GM06990 (cell line): Measurements from ENCODE around the gene U2SURP.

Source experiments
- DNase-seq: peaks from one replicate; pipeline ENCODE4 v3.0.0-alpha.2; 2011; ENCODE audit not compliant: insufficient read length; ENCODE audit errors: extremely low read depth
- H3K27me3 ChIP-seq: replicated peaks from 2 replicates; pipeline ENCODE4 v1.6.0; 2011; ENCODE audit warnings: low read length; ENCODE audit not compliant: control insufficient read depth, insufficient read depth
- H3K36me3 ChIP-seq: 2 replicates; pipeline ENCODE4 v1.5.1; 2011; ENCODE audit warnings: low read length; ENCODE audit not compliant: control insufficient read depth, insufficient read depth
- H3K4me3 ChIP-seq: replicated peaks from 2 replicates; pipeline ENCODE4 v1.5.1; 2011; ENCODE audit warnings: low read depth, mild to moderate bottlenecking, control low read depth, low read length
- TF ChIP-seq, protein P1 (sequence below): IDR thresholded peaks from 2 replicates; pipeline ENCODE4 v1.5.1; 2011; ENCODE audit warnings: low read length, control low read depth, mild to moderate bottlenecking, inconsistent platforms; ENCODE audit not compliant: insufficient read depth, poor library complexity, severe bottlenecking

U2SURP gene

GRCh38 chr3:143000528-143000927 lies 842 bp upstream of the U2SURP start:
- H3K4me3 ChIP-seq = peak overlapping the region; percentile 83
- H3K27me3 ChIP-seq = no peaks in the 10 kb centered on the region
- no peak for DNase-seq
- TF ChIP-seq, protein P1, sequence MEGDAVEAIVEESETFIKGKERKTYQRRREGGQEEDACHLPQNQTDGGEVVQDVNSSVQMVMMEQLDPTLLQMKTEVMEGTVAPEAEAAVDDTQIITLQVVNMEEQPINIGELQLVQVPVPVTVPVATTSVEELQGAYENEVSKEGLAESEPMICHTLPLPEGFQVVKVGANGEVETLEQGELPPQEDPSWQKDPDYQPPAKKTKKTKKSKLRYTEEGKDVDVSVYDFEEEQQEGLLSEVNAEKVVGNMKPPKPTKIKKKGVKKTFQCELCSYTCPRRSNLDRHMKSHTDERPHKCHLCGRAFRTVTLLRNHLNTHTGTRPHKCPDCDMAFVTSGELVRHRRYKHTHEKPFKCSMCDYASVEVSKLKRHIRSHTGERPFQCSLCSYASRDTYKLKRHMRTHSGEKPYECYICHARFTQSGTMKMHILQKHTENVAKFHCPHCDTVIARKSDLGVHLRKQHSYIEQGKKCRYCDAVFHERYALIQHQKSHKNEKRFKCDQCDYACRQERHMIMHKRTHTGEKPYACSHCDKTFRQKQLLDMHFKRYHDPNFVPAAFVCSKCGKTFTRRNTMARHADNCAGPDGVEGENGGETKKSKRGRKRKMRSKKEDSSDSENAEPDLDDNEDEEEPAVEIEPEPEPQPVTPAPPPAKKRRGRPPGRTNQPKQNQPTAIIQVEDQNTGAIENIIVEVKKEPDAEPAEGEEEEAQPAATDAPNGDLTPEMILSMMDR = no peak
- H3K36me3 ChIP-seq = no peaks in the 10 kb centered on the region

DNA sequence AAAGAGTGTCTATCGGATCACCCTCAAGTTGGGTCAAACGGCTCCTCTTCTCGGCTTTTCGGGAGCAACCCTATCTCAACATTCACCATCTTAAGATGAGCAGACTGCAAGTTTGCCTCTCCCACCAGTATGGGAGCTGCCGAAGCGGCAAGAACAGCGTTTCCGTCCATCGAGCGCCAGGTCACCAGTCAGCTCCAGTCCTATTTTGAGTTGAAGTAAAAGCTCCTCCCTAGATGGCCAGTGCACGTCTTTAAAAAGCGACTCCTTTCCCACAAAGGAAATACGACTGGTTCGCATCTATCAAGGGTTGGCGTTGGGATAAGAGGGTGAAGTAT lies 369 bp upstream of the U2SURP start:
- H3K27me3 ChIP-seq = no peaks in the 10 kb centered on the region
- DNase-seq = no peak
- no peaks in the 10 kb centered on the region for H3K36me3 ChIP-seq
- TF ChIP-seq, protein P1 = no peak
- H3K4me3 ChIP-seq = peak overlapping the region; percentile 83

- no peak for DNase-seq
- H3K36me3 ChIP-seq = no peaks in the 10 kb centered on the region
- H3K4me3 ChIP-seq = peak overlapping the region; percentile 83
- H3K27me3 ChIP-seq = no peaks in the 10 kb centered on the region
- TF ChIP-seq, protein P1 = no peak
These were observed 828 bp downstream of the U2SURP start for GRCh38 chr3:143002083-143002712.

DNA sequence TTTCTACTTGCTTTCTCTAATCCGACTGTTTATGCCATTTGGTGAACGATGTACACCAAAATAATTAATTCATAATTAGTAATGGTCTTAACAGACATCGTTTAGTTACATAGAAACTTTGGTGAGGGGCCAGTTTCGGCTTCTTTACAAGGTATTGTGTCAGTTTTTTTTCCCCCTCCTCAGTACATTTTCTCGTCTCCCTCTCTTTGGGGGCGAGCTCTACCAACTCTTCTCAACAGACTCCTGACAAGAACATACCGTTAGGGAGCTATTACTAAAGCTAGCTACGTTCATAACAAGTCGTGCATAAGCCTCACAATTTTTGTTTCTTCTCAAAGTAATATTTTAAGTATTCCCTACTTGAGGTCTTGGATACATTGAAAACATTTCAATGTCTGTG lies 1.4 kb downstream of the U2SURP start:
- TF ChIP-seq, protein P1 = no peak
- Histone ChIP-seq H3K36me3 (no peaks in the 10 kb centered on the region), H3K27me3 (no peaks in the 10 kb centered on the region), H3K4me3 (peak overlapping the region; percentile 83)
- DNase-seq = no peak

- Histone ChIP-seq H3K4me3 (no peak overlapping the region), H3K36me3 (no peaks in the 10 kb centered on the region), H3K27me3 (no peaks in the 10 kb centered on the region)
- DNase-seq = no peak
- TF ChIP-seq, protein P1 = no peak
These were observed 3.5 kb downstream of the U2SURP start for GRCh38 chr3:143004823-143005222.

DNA sequence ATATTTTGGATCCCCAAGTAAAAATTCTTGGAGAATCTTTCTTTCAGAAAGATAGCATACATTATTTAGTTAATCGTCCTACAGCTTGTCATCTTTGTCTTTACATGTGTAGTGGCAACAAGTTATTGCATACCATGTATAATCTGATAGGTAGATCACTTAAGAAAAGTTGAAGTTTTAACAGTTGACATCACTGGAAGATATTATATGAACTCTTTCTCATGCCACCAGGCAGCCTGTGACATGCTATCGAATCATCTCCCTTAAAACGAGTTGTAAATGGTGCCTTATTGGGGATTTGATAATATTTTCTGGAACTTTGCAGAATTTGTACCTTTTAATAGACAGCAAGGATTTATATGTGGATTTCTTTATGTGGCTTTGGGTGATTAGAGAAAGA lies 8.7 kb downstream of the U2SURP start:
- no peak for DNase-seq

More for the DNA sequence above, 8.7 kb downstream of the U2SURP start:
- no peaks in the 10 kb centered on the region for H3K36me3 ChIP-seq
- TF ChIP-seq, protein P1 = no peak
- H3K4me3 ChIP-seq = no peak overlapping the region
- no peaks in the 10 kb centered on the region for H3K27me3 ChIP-seq
